Measurements from ENCODE around the gene NRG4. TPM values are rescaled to one million over a fixed set of nuclear protein-coding genes. Genes with fewer than 3 reads are reported as not detected.

NRG4 gene
- total and polyA plus RNA-seq, 9 of the 15 experiments (the other 6 are each of a cell fraction or from before 2014, with no cell fraction given) = 0.33 to 2.5 (median 0.76) TPM

DNA sequence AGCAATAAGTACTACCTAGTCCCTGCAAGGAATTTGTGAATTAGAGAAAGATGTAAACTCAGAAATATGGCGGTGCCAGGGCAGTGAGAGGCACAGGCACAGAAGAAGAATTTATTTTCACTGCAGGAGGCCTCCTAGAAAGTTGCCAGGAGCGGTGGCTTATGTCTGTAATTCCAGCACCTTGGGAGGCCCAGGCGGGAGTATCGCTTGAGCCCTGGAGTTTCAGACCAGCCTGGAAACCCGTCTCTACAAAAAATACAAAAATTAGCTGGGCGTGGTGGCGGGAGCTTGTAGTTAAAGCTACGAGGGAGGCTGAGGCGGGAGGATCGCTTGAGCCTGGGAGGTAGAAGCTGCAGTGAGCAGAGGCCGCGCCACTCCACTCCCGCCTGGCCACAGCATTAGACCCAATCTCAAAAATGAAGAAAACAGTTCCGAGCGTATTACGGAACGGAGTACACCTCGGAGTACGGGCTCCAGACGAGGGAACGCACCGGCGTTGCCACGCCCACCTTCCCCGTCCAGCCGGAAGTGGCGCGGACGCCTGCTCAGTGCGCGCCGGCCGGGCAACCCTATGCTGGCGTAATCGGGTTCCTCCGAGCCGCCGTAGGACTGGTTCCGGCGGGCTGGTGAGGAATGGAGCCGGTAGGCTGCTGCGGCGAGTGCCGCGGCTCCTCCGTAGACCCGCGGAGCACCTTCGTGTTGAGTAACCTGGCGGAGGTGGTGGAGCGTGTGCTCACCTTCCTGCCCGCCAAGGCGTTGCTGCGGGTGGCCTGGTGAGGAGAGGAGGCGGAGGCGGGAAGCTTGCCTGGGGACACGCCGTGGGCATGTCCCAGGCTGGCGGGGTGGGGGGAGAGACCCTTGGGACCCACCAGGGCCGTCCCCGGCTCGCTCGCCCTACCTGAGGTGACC, 108.6 kb downstream of the NRG4 start, which contains the start of gene FBXO22 (continued):
- TF ChIP-seq, protein P1, sequence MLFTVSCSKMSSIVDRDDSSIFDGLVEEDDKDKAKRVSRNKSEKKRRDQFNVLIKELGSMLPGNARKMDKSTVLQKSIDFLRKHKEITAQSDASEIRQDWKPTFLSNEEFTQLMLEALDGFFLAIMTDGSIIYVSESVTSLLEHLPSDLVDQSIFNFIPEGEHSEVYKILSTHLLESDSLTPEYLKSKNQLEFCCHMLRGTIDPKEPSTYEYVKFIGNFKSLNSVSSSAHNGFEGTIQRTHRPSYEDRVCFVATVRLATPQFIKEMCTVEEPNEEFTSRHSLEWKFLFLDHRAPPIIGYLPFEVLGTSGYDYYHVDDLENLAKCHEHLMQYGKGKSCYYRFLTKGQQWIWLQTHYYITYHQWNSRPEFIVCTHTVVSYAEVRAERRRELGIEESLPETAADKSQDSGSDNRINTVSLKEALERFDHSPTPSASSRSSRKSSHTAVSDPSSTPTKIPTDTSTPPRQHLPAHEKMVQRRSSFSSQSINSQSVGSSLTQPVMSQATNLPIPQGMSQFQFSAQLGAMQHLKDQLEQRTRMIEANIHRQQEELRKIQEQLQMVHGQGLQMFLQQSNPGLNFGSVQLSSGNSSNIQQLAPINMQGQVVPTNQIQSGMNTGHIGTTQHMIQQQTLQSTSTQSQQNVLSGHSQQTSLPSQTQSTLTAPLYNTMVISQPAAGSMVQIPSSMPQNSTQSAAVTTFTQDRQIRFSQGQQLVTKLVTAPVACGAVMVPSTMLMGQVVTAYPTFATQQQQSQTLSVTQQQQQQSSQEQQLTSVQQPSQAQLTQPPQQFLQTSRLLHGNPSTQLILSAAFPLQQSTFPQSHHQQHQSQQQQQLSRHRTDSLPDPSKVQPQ (CRISPR knock-in tag; IDR thresholded peaks at IDR 0.05; ENCODE audit: borderline replicate concordance) = no peak
- no peak for TF ChIP-seq FOS (IDR thresholded peaks at IDR 0.05; ENCODE audit: extremely low read depth, insufficient read length)
- TF ChIP-seq DMBX1 (CRISPR knock-in tag; IDR thresholded peaks at IDR 0.05; ENCODE audit: borderline replicate concordance) = no peak
- peak; percentile 73; the same call in 1 of the 2 replicates for TF ChIP-seq PML (IDR thresholded peaks at IDR 0.05; ENCODE audit: low read length)
- no peak for TF ChIP-seq ZNF324 (CRISPR knock-in tag; IDR thresholded peaks at IDR 0.05)
- TF ChIP-seq, protein P2, sequence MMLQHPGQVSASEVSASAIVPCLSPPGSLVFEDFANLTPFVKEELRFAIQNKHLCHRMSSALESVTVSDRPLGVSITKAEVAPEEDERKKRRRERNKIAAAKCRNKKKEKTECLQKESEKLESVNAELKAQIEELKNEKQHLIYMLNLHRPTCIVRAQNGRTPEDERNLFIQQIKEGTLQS (IDR thresholded peaks at IDR 0.05) = no peak
- TF ChIP-seq, protein P2 (CRISPR knock-in tag; conservative IDR thresholded peaks at IDR 0.05) = no peak
- TF ChIP-seq PHF8 (IDR thresholded peaks at IDR 0.05; ENCODE audit: borderline replicate concordance, low read length) = peak; percentile 89; the same call in 1 of the 2 replicates
- no peak for TF ChIP-seq SRSF3 (IDR thresholded peaks at IDR 0.05; ENCODE audit: insufficient read depth, low read length)
- no peak; the same call in 1 of the 2 replicates for TF ChIP-seq TCF3 (CRISPR knock-in tag; IDR thresholded peaks at IDR 0.05)
- no peak for TF ChIP-seq ELF4 (CRISPR knock-in tag; IDR thresholded peaks at IDR 0.05)
- no peak for TF ChIP-seq ZNF224 (CRISPR knock-in tag; IDR thresholded peaks at IDR 0.05)
- TF ChIP-seq, protein P3, sequence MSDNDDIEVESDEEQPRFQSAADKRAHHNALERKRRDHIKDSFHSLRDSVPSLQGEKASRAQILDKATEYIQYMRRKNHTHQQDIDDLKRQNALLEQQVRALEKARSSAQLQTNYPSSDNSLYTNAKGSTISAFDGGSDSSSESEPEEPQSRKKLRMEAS (CRISPR knock-in tag; IDR thresholded peaks at IDR 0.05) = peak; percentile 69
- no peak for TF ChIP-seq MECOM (CRISPR knock-in tag; IDR thresholded peaks at IDR 0.05)
- TF ChIP-seq XRCC3 (IDR thresholded peaks at IDR 0.05) = no peak
- peak; percentile 38; the same call in 1 of the 2 replicates for TF ChIP-seq E2F3 (CRISPR knock-in tag; IDR thresholded peaks at IDR 0.05)
- no peak; the same call in 1 of the 2 replicates for TF ChIP-seq RUNX1 (IDR thresholded peaks at IDR 0.05; ENCODE audit: low read depth)
- TF ChIP-seq ZNF282 (CRISPR knock-in tag; IDR thresholded peaks at IDR 0.05) = no peak
- TF ChIP-seq TAL1 (IDR thresholded peaks at IDR 0.05) = no peak
- TF ChIP-seq YBX1 (IDR thresholded peaks at IDR 0.05) = no peak
- peak in 1 of 2 experiments; percentile 36; a peak in 1 of 4 replicates for TF ChIP-seq RCOR1 (IDR thresholded peaks at IDR 0.05; ENCODE audit: borderline replicate concordance in 1 of 2, low read depth in 2 of 2, low read length in 2 of 2)
- TF ChIP-seq ERF (CRISPR knock-in tag; IDR thresholded peaks at IDR 0.05) = peak; percentile 50; the same call in 1 of the 2 replicates
- no peak for TF ChIP-seq MCM7 (IDR thresholded peaks at IDR 0.05)
